Spleen (tissue), 11 donors: ENCODE data around the gene TRPT1. TPM values are rescaled to one million over a fixed set of nuclear protein-coding genes. Genes with fewer than 3 reads are reported as not detected.

Experiments used
- DNase-seq: peaks from one replicate; pipeline ENCODE4 v3.0.0-alpha.2; 2020
- H3K27ac ChIP-seq, 8 donors: fragments of 200-600 bp; sonication (generic) in 7 of 8; 1 replicate in 4 of 8; 2 replicates in 4 of 8; pipeline versions ENCODE4 v1.5.0 to v1.8.0; 2016 to 2021; ENCODE audit warnings: inconsistent platforms in 4 of 8, mild to moderate bottlenecking in 4 of 8, moderate library complexity in 1 of 8
- H3K27me3 ChIP-seq, 7 donors: fragments of 200-600 bp; sonication (generic) in 6 of 7; replicated peaks in 1 of 7; 1 replicate in 4 of 7; 2 replicates in 3 of 7; pipeline versions ENCODE4 v1.5.0 to v1.8.0; 2016 to 2021; ENCODE audit warnings: inconsistent platforms in 3 of 7, mild to moderate bottlenecking in 1 of 7
- H3K36me3 ChIP-seq, 6 donors: fragments of 200-600 bp; sonication (generic) in 5 of 6; 1 replicate in 4 of 6; 2 replicates in 2 of 6; pipeline versions ENCODE4 v1.5.0 to v1.8.0; 2016 to 2021; ENCODE audit warnings: inconsistent platforms in 2 of 6
- H3K4me1 ChIP-seq, 6 donors: fragments of 200-600 bp; sonication (generic) in 5 of 6; 1 replicate in 3 of 6; 2 replicates in 3 of 6; pipeline versions ENCODE4 v1.5.0 to v1.8.0; 2016 to 2021; ENCODE audit warnings: inconsistent platforms in 3 of 6
- H3K4me3 ChIP-seq, 8 donors: fragments of 200-600 bp; sonication (generic) in 7 of 8; 1 replicate in 4 of 8; 2 replicates in 4 of 8; pipeline versions ENCODE4 v1.5.0 to v1.8.0; 2016 to 2021; ENCODE audit warnings: inconsistent platforms in 4 of 8, mild to moderate bottlenecking in 4 of 8, moderate library complexity in 2 of 8
- H3K9me3 ChIP-seq, 8 donors: fragments of 200-600 bp; sonication (generic) in 7 of 8; 1 replicate in 4 of 8; 2 replicates in 4 of 8; pipeline versions ENCODE4 v1.5.0 to v1.8.0; 2016 to 2021; ENCODE audit warnings: inconsistent platforms in 4 of 8
- CTCF ChIP-seq, 11 experiments: fragments of 200-600 bp in 7 of 11; fragments of 450-650 bp in 4 of 11; sonication (generic) in 4 of 11; IDR thresholded peaks in 8 of 11; conservative IDR thresholded peaks in 3 of 11; 1 replicate in 7 of 11; 2 replicates in 4 of 11; pipeline versions ENCODE4 v1.4.0 to v1.8.0; 2016 to 2021; ENCODE audit warnings: antibody characterized with exemption in 11 of 11, inconsistent platforms in 4 of 11, mild to moderate bottlenecking in 1 of 11
- POLR2A ChIP-seq, 3 donors: fragments of 450-650 bp; IDR thresholded peaks; one replicate each; pipeline ENCODE4 v1.5.1; 2017; ENCODE audit warnings: antibody characterized with exemption in 3 of 3, mild to moderate bottlenecking in 1 of 3
- POLR2AphosphoS5 ChIP-seq, 3 donors: sonication (generic); formaldehyde crosslinking; IDR thresholded peaks; one replicate each; pipeline ENCODE4 v1.5.1; 2017; ENCODE audit warnings: antibody characterized with exemption in 3 of 3
- WGBS, 5 donors: extraction: QIAGEN DNeasy Blood & Tissue Kit in 3 of 5; methylation state at CpG; one replicate each; pipeline versions ENCODE4 v1.1.5 to v1.1.7; 2013 to 2018; 5-methylcytosine and 5-hydroxymethylcytosine counted together
- intact Hi-C: fragments of 100-400 bp; cut with DNase I; formaldehyde crosslinking; loops from one replicate; pipeline ENCODE4 v1.15.0; 2023; ENCODE audit warnings: low total_unique reads
- polyA plus RNA-seq, 3 donors: library from polyadenylated mRNA; stranded (reverse); fragments of 200-250 nt; gene quantifications; one replicate each; pipeline ENCODE4 v1.2.1, GENCODE V29; 2013
- total RNA-seq, 7 donors: library from RNA; depleted of rRNA in 3 of 7; stranded (reverse); fragments of >200 nt in 3 of 7; fragmentation: NEBNext Ultra II Directional in 4 of 7; extraction: Animal tissue kit (Norgen Biotek cat#: 25700) in 4 of 7; gene quantifications; one replicate each; pipeline versions ENCODE4 v1.1.0 to v1.2.1, GENCODE V29; 2016 to 2021
- donor health status: healthy with polysubstance abuse.
- donor health status: DM: no; HTN: no; CAD: no; lungs with moderate emphysema.
- donor health status: DM: no; HTN: no; CAD: no.
- donor health status: Bipolar disorder and iron deficiency.
- donor health status: healthy.
- donor health status: DM: no; HTN: no; CAD: no.
- donor health status: DM: yes; HTN: yes; CAD: no.

TRPT1 gene
- total and polyA plus RNA-seq, 10 donors: 34.2 to 74.0 (median 46.4) TPM

- no peak overlapping the region for H3K4me3 ChIP-seq
- TF ChIP-seq POLR2A (IDR thresholded peaks at IDR 0.05): no peak
- TF ChIP-seq POLR2AphosphoS5 (IDR thresholded peaks at IDR 0.05): no peak
- TF ChIP-seq CTCF (IDR thresholded peaks at IDR 0.05 in 8 of 11, conservative IDR thresholded peaks at IDR 0.05 in 3 of 11): no peak
- intact Hi-C loops: no loop called here
- no peak overlapping the region for H3K27ac ChIP-seq
- no peaks in the 10 kb centered on the region for H3K36me3 ChIP-seq
- H3K27me3 ChIP-seq: no peaks in the 10 kb centered on the region
- no peaks in the 10 kb centered on the region for H3K9me3 ChIP-seq
- no peak for DNase-seq
- H3K4me1 ChIP-seq: peaks cover 17 to 41% (median 29%) of the 10 kb centered on the region in 6 donors
- WGBS, 5 donors: 91 to 98% (median 93%) methylated on average over 11 to 12 of the region's 12 CpGs
Observed at GRCh38 chr11:64178951-64179639, 46.9 kb downstream of the TRPT1 start.

GRCh38 chr11:64178203-64178602 is 47.8 kb downstream of the TRPT1 start:
- H3K4me3 ChIP-seq: no peak overlapping the region
- no peak overlapping the region for H3K27ac ChIP-seq
- no peak for TF ChIP-seq POLR2AphosphoS5 (IDR thresholded peaks at IDR 0.05)
- no peak for TF ChIP-seq POLR2A (IDR thresholded peaks at IDR 0.05)
- TF ChIP-seq CTCF (IDR thresholded peaks at IDR 0.05 in 8 of 11, conservative IDR thresholded peaks at IDR 0.05 in 3 of 11): no peak
- no peaks in the 10 kb centered on the region for H3K36me3 ChIP-seq
- H3K9me3 ChIP-seq: peaks cover 0 to 3% (median 0%) of the 10 kb centered on the region in 8 donors
- no peak for DNase-seq
- WGBS, 5 donors: 53 to 79% (median 65%) methylated on average over 1 of the region's 1 CpG
- no peaks in the 10 kb centered on the region for H3K27me3 ChIP-seq
- intact Hi-C loops: no loop called here
- H3K4me1 ChIP-seq: peaks cover 11 to 32% (median 20%) of the 10 kb centered on the region in 6 donors

GRCh38 chr11:64176751-64177150 is 49.2 kb downstream of the TRPT1 start:
- Histone ChIP-seq H3K4me1 (peaks cover 7 to 18% (median 11%) of the 10 kb centered on the region in 6 donors), H3K27ac (no peak overlapping the region), H3K36me3 (no peaks in the 10 kb centered on the region), H3K4me3 (no peak overlapping the region), H3K9me3 (peaks cover 0 to 3% (median 0%) of the 10 kb centered on the region in 8 donors), H3K27me3 (no peaks in the 10 kb centered on the region)
- WGBS, 5 donors: 66 to 74% (median 70%) methylated on average over 8 of the region's 8 CpGs
- TF ChIP-seq POLR2AphosphoS5 (IDR thresholded peaks at IDR 0.05) (no peak), CTCF (IDR thresholded peaks at IDR 0.05 in 8 of 11, conservative IDR thresholded peaks at IDR 0.05 in 3 of 11) (no peak), POLR2A (IDR thresholded peaks at IDR 0.05) (no peak)
- intact Hi-C loops: no loop called here
- DNase-seq: no peak

Other genes with a start within 250 kb of the TRPT1 start
- gene OTUB1, start 239.7 kb downstream of the TRPT1 start, total RNA-seq: 10 to 100 TPM; 56.1 to 65.8 (median 58.8) TPM
- gene OTUB1, start 239.7 kb downstream of the TRPT1 start, polyA plus RNA-seq: 10 to 100 TPM; 65.5 to 89.7 (median 83.5) TPM
- under 1 TPM in 5 of 7 donors, not detected in 2; 0.10 to 0.51 (median 0.17) TPM for gene FLRT1, start 190.3 kb downstream of the TRPT1 start, total RNA-seq
- under 1 TPM in 2 of 3 donors, not detected in 1; 0.03 to 0.16 TPM for gene FLRT1, start 190.3 kb downstream of the TRPT1 start, polyA plus RNA-seq
- gene MACROD1, start 60.1 kb downstream of the TRPT1 start, total RNA-seq: 10 to 100 TPM in 1 of 7 donors, 1 to 10 TPM in 6; 5.1 to 10.6 (median 7.3) TPM
- 10 to 100 TPM in 2 of 3 donors, 1 to 10 TPM in 1; 7.0 to 20.3 (median 17.6) TPM for gene MACROD1, start 60.1 kb downstream of the TRPT1 start, polyA plus RNA-seq
- 100 to 1,000 TPM in 2 of 7 donors, 10 to 100 TPM in 5; 61.2 to 111 (median 88.2) TPM for gene STIP1, start 40.0 kb downstream of the TRPT1 start, total RNA-seq
- 10 to 100 TPM; 30.1 to 68.4 (median 38.8) TPM for gene STIP1, start 40.0 kb downstream of the TRPT1 start, polyA plus RNA-seq
- gene FERMT3, start 19.5 kb downstream of the TRPT1 start, total RNA-seq: 100 to 1,000 TPM; 129 to 248 (median 178) TPM
- 100 to 1,000 TPM; 120 to 210 (median 159) TPM for gene FERMT3, start 19.5 kb downstream of the TRPT1 start, polyA plus RNA-seq
- 10 to 100 TPM; 68.1 to 88.6 (median 78.2) TPM for gene NUDT22, start 88 bp upstream of the TRPT1 start, total RNA-seq
- gene NUDT22, start 88 bp upstream of the TRPT1 start, polyA plus RNA-seq: 100 to 1,000 TPM in 1 of 3 donors, 10 to 100 TPM in 2; 61.8 to 109 (median 96.3) TPM
- 10 to 100 TPM; 28.0 to 59.9 (median 49.0) TPM for gene DNAJC4, start 4.4 kb upstream of the TRPT1 start, total RNA-seq
- 100 to 1,000 TPM in 1 of 3 donors, 10 to 100 TPM in 2; 83.7 to 113 (median 85.8) TPM for gene DNAJC4, start 4.4 kb upstream of the TRPT1 start, polyA plus RNA-seq
- 100 to 1,000 TPM in 1 of 7 donors, 10 to 100 TPM in 6; 38.3 to 103 (median 63.5) TPM for gene VEGFB, start 8.4 kb upstream of the TRPT1 start, total RNA-seq
- 10 to 100 TPM; 81.6 to 96.9 (median 87.1) TPM for gene VEGFB, start 8.4 kb upstream of the TRPT1 start, polyA plus RNA-seq
- 10 to 100 TPM; 26.9 to 98.3 (median 42.6) TPM for gene FKBP2, start 14.9 kb upstream of the TRPT1 start, total RNA-seq
- 100 to 1,000 TPM in 1 of 3 donors, 10 to 100 TPM in 2; 90.8 to 104 (median 98.4) TPM for gene FKBP2, start 14.9 kb upstream of the TRPT1 start, polyA plus RNA-seq
- gene PPP1R14B, start 20.8 kb upstream of the TRPT1 start, total RNA-seq: 10 to 100 TPM; 47.6 to 93.9 (median 78.3) TPM
- 100 to 1,000 TPM; 139 to 190 (median 168) TPM for gene PPP1R14B, start 20.8 kb upstream of the TRPT1 start, polyA plus RNA-seq
- 10 to 100 TPM; 20.7 to 28.3 (median 22.3) TPM for gene PLCB3, start 25.3 kb upstream of the TRPT1 start, total RNA-seq
- gene PLCB3, start 25.3 kb upstream of the TRPT1 start, polyA plus RNA-seq: 10 to 100 TPM in 1 of 3 donors, 1 to 10 TPM in 2; 3.8 to 11.9 (median 4.4) TPM
- gene BAD, start 58.5 kb upstream of the TRPT1 start, total RNA-seq: 10 to 100 TPM; 27.0 to 49.3 (median 33.4) TPM
- gene BAD, start 58.5 kb upstream of the TRPT1 start, polyA plus RNA-seq: 10 to 100 TPM; 53.9 to 67.3 (median 61.4) TPM
- gene GPR137, start 59.7 kb upstream of the TRPT1 start, total RNA-seq: 10 to 100 TPM; 21.8 to 37.2 (median 30.2) TPM
- gene GPR137, start 59.7 kb upstream of the TRPT1 start, polyA plus RNA-seq: 10 to 100 TPM; 13.7 to 22.8 (median 16.7) TPM
- gene KCNK4, start 65.1 kb upstream of the TRPT1 start, total RNA-seq: under 1 TPM in 3 of 7 donors, not detected in 4; 0.35 to 0.77 (median 0.44) TPM
- under 1 TPM in 2 of 3 donors, not detected in 1; 0.06 to 0.09 TPM for gene KCNK4, start 65.1 kb upstream of the TRPT1 start, polyA plus RNA-seq
- gene CATSPERZ, start 74.2 kb upstream of the TRPT1 start, total RNA-seq: not detected
- gene CATSPERZ, start 74.2 kb upstream of the TRPT1 start, polyA plus RNA-seq: under 1 TPM in 2 of 3 donors, not detected in 1; 0.09 to 0.48 TPM
- 10 to 100 TPM; 30.2 to 49.3 (median 43.7) TPM for gene ESRRA, start 79.3 kb upstream of the TRPT1 start, total RNA-seq
- gene ESRRA, start 79.3 kb upstream of the TRPT1 start, polyA plus RNA-seq: 10 to 100 TPM; 24.0 to 56.5 (median 34.7) TPM
- 100 to 1,000 TPM; 138 to 420 (median 158) TPM for gene TRMT112, start 91.4 kb upstream of the TRPT1 start, total RNA-seq
- gene TRMT112, start 91.4 kb upstream of the TRPT1 start, polyA plus RNA-seq: 100 to 1,000 TPM; 328 to 431 (median 350) TPM
- 100 to 1,000 TPM in 3 of 7 donors, 10 to 100 TPM in 4; 77.0 to 169 (median 95.6) TPM for gene PRDX5, start 91.9 kb upstream of the TRPT1 start, total RNA-seq
- gene PRDX5, start 91.9 kb upstream of the TRPT1 start, polyA plus RNA-seq: 100 to 1,000 TPM; 181 to 302 (median 237) TPM
- 100 to 1,000 TPM in 3 of 7 donors, 10 to 100 TPM in 4; 64.3 to 128 (median 86.6) TPM for gene CCDC88B, start 114.0 kb upstream of the TRPT1 start, total RNA-seq
- 100 to 1,000 TPM; 225 to 638 (median 623) TPM for gene CCDC88B, start 114.0 kb upstream of the TRPT1 start, polyA plus RNA-seq
- 10 to 100 TPM; 26.9 to 47.5 (median 38.2) TPM for gene RPS6KA4, start 133.0 kb upstream of the TRPT1 start, total RNA-seq
- 10 to 100 TPM; 18.8 to 43.0 (median 32.3) TPM for gene RPS6KA4, start 133.0 kb upstream of the TRPT1 start, polyA plus RNA-seq